Thoracic aorta (tissue), 2 donors: ENCODE measurements around the gene SIK3. TPM values are rescaled to one million over a fixed set of nuclear protein-coding genes. Genes with fewer than 3 reads are reported as not detected.

Source experiments
- ATAC-seq: fragments of 150-250 bp; one replicate; pipeline ENCODE4 v1.8.0; 2017; ENCODE audit warnings: low read depth; ENCODE audit not compliant: insufficient number of reproducible peaks, low FRiP score
- DNase-seq: peaks from one replicate; pipeline ENCODE4 v3.0.0-alpha.2; 2020; ENCODE audit warnings: low spot score
- H3K27ac ChIP-seq, 2 donors: fragments of 200-600 bp; sonication (generic); 1 replicate in 1 of 2; 2 replicates in 1 of 2; pipeline ENCODE4 v1.5.1; 2016; ENCODE audit warnings: mild to moderate bottlenecking in 2 of 2, moderate library complexity in 2 of 2
- H3K27me3 ChIP-seq: fragments of 200-600 bp; sonication (generic); replicated peaks from 2 replicates; pipeline ENCODE4 v1.6.0; 2016; ENCODE audit warnings: mild to moderate bottlenecking; ENCODE audit not compliant: insufficient read depth
- H3K36me3 ChIP-seq: fragments of 200-600 bp; sonication (generic); one replicate; pipeline ENCODE4 v1.5.1; 2016
- H3K4me1 ChIP-seq, 2 donors: fragments of 200-600 bp; sonication (generic); 1 replicate in 1 of 2; 2 replicates in 1 of 2; pipeline versions ENCODE4 v1.5.1 to v1.6.0; 2016; ENCODE audit warnings: low read depth in 2 of 2, mild to moderate bottlenecking in 1 of 2; ENCODE audit not compliant: control insufficient read depth in 1 of 2
- H3K4me3 ChIP-seq: fragments of 200-600 bp; sonication (generic); 2 replicates; pipeline ENCODE4 v1.5.1; 2016; ENCODE audit warnings: mild to moderate bottlenecking
- H3K9me3 ChIP-seq: fragments of 200-600 bp; sonication (generic); 2 replicates; pipeline ENCODE4 v1.5.1; 2016
- CTCF ChIP-seq: fragments of 200-600 bp; sonication (generic); IDR thresholded peaks from one replicate; pipeline ENCODE4 v1.5.1; 2019; ENCODE audit warnings: antibody characterized with exemption
- total RNA-seq, 2 donors: library from RNA; depleted of rRNA; stranded (reverse); fragments of >200 nt; gene quantifications; one replicate each; pipeline versions ENCODE4 v1.1.0 to v1.2.3, GENCODE V29; 2016

SIK3 gene
- total RNA-seq, 2 donors from 2014 or later, result 32.9 to 53.7 TPM

DNA sequence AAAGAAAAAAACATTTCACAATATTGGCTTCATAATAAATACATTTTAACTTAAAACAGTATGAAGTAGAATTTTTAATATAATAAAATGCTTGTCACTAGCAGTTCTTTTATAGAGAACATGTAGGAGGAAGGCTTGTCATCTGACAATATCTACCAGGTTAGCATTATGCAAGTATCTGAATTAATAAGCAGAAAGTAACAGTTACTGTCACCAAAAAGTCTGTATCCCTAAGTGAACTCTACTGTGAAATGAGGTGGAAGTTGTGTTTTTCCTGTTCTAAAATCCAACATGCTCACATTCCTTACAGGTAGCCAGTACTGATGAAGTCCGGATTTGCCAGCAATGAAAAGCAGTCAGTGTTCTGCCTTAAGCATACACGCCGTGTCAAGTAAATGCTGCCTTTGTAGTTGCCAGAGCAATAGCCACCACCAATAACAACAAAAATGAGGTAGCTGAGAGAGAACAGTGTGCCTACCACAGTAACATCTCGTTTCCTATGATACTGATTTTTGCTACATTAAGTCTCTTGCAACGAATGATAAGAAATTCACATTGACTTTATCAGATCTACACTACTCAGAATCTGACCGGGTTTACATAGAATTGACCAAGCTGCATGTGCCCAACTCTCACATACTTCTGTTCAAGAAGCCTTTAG lies 95.5 kb downstream of the SIK3 start:
- DNase-seq (no peak), ATAC-seq (no peak)
- Histone ChIP-seq H3K27ac (no peak overlapping the region), H3K9me3 (no peaks in the 10 kb centered on the region), H3K4me3 (no peak overlapping the region), H3K4me1 (peaks cover 3 to 9% of the 10 kb centered on the region in 2 donors), H3K36me3 (no peaks in the 10 kb centered on the region), H3K27me3 (no peaks in the 10 kb centered on the region)
- no peak for TF ChIP-seq CTCF

- DNase-seq (no peak), ATAC-seq (no peak)
- no peaks in the 10 kb centered on the region for H3K27me3 ChIP-seq
- H3K4me3 ChIP-seq, result no peak overlapping the region
- H3K9me3 ChIP-seq, result no peaks in the 10 kb centered on the region
- H3K36me3 ChIP-seq, result no peaks in the 10 kb centered on the region
- no peak for TF ChIP-seq CTCF
- peaks cover 0 to 9% of the 10 kb centered on the region in 2 donors for H3K4me1 ChIP-seq
- H3K27ac ChIP-seq, result no peak overlapping the region
These were observed 98.1 kb downstream of the SIK3 start for GRCh38 chr11:117000014-117000737.

DNA sequence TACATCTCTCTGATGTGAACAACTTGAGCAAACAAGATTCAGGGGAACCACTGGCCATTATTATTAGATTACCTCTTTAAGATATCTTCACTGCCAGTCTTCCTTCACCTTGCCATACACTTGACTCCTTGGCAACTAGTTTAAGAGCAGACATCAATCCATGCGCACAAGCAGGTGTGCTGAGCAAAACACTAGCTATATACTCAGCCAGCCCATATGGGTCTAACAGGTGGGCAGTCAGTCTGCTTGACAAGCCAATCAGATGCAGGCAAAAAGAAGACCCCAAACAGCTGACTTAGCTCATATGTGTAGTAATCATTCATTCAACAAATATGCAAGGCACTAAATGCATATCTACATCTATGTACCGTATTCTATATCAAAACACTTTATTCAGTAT lies 101.2 kb downstream of the SIK3 start:
- no peaks in the 10 kb centered on the region for H3K27me3 ChIP-seq
- no peak for DNase-seq
- H3K9me3 ChIP-seq, result no peaks in the 10 kb centered on the region
- no peak for TF ChIP-seq CTCF
- H3K4me3 ChIP-seq, result no peak overlapping the region
- H3K4me1 ChIP-seq, result peaks cover 10 to 12% of the 10 kb centered on the region in 2 donors
- no peak overlapping the region for H3K27ac ChIP-seq
- ATAC-seq, result no peak
- H3K36me3 ChIP-seq, result no peaks in the 10 kb centered on the region

GRCh38 chr11:116994195-116994594 lies 104.0 kb downstream of the SIK3 start:
- Histone ChIP-seq H3K4me1 (peaks cover 19 to 27% of the 10 kb centered on the region in 2 donors), H3K27ac (no peak overlapping the region), H3K36me3 (no peaks in the 10 kb centered on the region), H3K4me3 (no peak overlapping the region), H3K9me3 (no peaks in the 10 kb centered on the region), H3K27me3 (no peaks in the 10 kb centered on the region)
- no peak for DNase-seq
- ATAC-seq, result no peak
- no peak for TF ChIP-seq CTCF

DNA sequence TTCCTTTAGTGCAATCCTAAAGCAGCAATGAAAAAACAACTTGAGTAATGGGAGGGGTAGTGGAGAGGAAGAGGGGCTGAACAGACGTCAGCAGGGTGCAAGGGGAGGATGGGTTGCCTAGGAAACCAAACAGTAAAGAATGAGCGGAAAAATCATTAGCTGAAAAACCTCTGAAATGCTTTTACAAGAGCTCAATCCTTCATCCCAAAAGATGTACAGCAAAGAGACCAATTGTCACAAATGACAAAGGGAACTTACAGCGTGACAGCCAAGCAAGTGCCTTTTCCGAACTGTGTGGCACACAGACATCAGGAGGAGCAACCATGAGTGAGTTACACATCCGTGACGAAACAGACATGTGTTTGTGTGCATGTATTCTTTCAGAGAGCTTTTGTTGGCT lies 104.6 kb downstream of the SIK3 start:
- Histone ChIP-seq H3K9me3 (no peaks in the 10 kb centered on the region), H3K27me3 (no peaks in the 10 kb centered on the region), H3K4me3 (no peak overlapping the region), H3K27ac (no peak overlapping the region), H3K36me3 (no peaks in the 10 kb centered on the region), H3K4me1 (peaks cover 19 to 32% of the 10 kb centered on the region in 2 donors)
- TF ChIP-seq CTCF, result no peak
- no peak for DNase-seq
- ATAC-seq, result no peak
